SH-SY5Y (cell line): ENCODE data around the gene CCL17.

ENCODE experiments used
- GATA2 ChIP-seq: IDR thresholded peaks from 2 replicates; pipeline ENCODE4 v1.6.1; 2011; ENCODE audit warnings: mild to moderate bottlenecking, low read depth, low read length
- GATA3 ChIP-seq: IDR thresholded peaks from 2 replicates; pipeline ENCODE4 v1.6.1; 2011; ENCODE audit warnings: low read depth, mild to moderate bottlenecking, low read length, moderate library complexity

DNA sequence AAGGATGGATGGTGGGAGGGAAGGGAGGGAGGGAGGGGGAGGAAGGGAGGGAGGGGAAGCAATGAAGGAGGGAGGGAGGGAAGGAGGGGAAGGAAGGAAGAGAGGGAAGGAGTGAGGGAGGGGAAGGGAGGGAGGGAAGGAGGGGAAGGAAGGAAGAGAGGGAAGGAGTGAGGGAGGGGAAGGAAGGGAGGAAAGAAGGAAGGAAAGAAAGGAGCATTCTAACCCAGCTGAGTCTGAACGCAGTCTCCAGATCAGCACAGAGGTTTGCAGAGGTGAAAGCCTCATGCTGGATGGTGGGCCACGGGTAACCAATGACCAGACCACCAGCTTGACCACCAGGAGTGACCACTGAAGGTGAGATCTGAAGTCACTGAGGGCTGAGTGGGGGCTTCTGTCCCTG lies 18.6 kb downstream of the CCL17 start:
- TF ChIP-seq GATA2 (no peak), GATA3 (no peak)
